NCI-H2107 treated with DMSO at 0.1 percent for 48 hours (cell line): Measurements from ENCODE around the gene MYO10.
"Not testable (repeated sequence)": the region's sequence is repeated elsewhere in the genome, so short reads cannot be mapped to it uniquely, and the experiment has no call there.

Experiments used
- DNase-seq: peaks from one replicate; lab custom pipeline; 2025; ENCODE audit not compliant: unreplicated experiment; lab: John Stamatoyannopoulos, UW

Gene MYO10

DNA sequence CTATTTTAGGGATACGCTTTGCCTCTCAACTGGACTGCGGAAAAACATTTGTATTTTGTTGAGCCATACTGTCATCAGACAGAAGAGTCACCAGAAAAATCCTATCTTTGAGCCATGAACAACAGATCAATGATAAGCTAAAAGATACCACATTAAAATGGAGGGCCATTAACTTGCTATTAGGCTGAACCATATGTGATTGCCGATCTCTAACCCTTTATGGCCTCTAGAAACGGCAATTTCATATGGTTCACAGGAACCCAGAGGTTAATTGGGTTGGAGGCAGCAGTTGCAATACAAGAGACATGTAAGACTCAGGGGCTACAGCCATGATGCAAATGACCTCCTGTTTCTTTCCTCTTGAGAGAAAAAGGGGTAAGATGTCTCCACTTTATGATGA lies 69.8 kb downstream of the MYO10 start:
- DNase-seq = no peak

DNA sequence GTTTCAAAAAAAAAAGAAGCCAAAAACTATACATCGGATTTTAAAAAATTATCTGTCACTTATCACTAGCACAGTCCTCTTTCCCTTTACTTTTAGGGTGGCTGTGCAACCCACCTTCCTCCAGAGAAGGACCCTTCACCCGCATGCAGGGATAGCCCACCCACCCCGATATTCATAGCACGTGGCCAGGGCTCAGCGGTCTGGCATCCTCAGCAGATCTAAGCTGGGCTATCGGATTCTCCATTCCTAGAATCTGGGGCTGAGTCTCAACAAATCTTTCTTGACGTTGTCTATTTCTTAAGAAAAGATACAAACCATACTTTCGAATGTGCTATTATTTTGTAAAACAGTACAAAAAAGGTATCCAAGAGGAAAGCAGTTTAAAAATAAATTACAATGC lies 70.9 kb downstream of the MYO10 start:
- DNase-seq = no peak

DNA sequence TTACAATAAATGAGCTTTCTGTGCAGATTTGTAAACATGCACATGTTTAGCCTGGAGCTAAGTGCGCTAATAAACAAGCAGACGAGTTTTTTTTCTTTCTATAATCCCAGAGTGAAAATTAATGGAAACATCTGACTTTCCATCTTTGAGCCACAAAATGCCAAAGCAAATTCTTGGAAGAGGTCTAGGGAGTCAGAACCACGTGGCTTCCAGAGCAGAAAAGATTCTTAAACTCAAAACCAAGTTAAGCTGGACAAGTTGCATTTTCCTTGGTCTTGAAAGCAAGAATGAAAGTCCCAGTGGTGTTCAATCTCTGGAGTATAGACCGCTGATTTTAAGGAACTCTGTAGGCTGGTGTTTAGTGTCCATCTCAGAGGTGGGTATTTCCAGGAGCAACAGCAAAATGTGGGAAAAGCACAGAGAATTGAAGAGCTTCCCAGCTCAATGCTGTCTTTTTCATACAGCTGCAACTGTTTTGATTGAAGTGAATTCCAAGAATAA lies 71.4 kb downstream of the MYO10 start:
- DNase-seq = no peak

DNA sequence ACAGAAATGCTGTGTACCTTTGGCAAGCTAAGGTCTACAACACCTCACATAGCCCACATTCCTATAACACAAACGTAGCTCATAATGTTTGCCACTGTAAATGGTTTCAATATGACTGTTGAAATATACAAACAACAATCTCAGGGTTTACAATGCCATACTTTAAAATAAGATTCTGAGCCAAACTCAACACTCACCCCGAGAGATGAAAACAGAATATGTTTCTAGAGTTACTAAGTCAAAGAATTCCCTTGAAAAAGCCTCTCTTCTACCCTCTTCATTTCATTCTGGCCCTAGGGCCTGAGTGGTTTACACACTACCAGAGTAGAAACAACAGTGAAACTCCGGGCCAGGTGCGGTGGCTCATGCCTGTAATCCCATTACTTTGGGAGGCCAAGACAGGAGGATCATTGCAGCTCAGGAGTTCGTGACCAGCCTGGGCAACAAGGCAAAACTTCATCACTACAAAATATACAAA lies 72.6 kb downstream of the MYO10 start:
- DNase-seq = no peak

DNA sequence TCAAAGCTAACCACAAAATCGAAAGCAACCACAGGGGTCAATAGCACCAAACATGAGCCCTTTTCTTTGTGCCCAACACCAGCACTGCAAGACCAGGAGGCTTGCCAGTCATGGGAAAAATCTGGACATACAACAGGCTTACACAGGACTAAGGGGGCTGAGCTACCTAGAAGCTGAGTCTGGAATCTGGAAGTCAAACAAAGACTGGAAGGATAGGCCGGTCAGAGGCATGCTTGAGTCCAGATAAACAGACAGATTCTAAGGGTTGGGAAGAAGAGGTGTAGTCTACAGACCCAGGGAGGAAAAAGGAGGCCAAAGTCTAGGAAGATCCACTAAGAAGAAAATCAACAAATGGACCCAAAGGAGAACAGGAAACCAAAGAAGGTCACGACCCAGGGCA lies 73.3 kb downstream of the MYO10 start:
- no peak for DNase-seq

DNA sequence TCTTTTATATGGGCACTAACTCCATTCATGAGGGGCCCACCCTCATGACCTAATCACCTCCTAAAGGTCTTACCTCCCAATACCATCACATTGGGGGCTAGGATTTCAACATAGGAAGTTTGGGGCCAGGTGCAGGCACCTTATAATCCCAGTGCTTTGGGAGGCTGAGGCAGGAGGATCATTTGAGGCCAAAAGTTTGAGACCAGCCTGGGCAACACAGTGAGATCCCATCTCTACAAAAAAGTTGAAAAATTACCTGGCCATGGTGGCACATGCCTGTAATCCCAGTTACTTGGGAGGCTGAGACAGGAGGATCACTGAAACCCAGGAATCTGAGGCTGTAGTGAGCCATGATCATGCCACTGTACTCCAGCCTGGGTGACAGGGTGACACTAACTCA lies 76.7 kb downstream of the MYO10 start:
- DNase-seq = no peak

DNA sequence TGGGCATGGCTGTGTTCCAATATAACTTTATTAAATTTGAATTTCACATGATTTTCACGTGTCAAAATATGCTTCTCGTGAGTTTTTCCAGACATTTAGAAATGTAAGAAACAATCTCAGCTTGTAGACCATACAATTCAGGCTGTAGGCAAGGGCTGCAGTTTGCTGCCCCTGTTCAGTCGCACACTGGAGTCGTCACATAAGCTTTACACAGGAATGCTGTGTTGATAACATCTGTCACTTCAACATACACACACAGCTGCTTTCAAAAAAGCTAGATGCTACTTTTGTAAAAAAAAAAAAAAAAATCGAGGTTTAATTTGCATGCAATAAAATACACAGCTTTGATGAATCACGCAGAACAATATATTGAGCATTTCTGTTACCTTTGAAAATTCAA lies 77.9 kb downstream of the MYO10 start:
- DNase-seq = no peak

DNA sequence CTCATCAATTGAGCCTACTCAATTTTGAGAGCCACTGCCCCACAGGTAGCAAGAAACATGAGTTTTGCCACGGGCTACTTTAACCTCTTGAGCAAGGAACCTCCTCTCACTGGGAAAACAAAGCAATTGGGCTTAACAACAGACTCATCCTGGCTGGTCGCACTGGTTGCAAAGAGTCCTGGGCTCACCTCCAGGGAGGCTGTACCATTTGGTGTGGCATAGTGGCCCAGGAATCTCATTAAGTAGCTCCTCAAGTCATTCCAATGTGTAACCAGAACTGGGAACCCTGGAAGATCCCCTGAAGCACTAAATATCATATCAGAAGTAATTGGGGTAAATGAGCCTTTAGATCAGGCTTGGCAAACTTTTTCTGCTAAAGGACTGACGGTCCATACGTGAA lies 78.5 kb downstream of the MYO10 start:
- no peak for DNase-seq

DNA sequence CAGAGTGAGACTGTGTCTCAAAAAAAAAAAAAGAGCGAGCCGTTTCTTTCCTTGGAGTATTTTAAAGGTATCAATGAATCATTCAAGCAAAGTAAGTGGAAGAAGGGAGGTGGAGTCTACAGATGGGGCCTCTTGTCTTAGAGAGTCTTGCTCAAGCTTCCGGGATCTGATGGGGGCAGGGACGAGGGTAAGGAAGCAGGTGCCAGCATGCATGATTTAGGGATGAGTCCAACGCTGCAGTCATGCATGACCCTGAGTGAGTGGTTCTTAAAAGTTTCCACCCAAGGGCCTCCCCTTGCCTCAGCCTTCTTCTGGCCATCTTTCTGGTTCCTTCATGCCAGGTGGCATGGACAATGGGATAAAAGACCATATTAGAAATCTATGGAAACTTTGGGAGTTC lies 79.6 kb downstream of the MYO10 start:
- no peak for DNase-seq

DNA sequence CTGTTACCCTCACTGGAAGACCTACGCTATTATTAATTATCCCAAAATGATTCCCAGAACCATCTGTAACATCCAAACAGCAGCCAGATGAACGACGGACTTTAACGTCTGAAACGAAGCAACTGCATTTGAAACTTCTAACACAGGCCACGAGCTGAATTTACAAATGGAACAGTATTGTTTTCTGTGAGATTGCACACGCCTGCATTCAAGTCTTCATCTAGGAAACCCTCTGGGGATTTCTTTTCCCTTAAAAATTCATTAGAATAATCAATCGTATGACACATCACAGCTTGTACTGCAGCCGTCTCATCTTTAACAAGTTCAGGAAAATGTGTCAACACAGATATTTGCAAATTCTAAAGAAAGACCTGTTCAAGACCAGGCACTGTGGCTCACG lies 80.2 kb downstream of the MYO10 start:
- DNase-seq = no peak

DNA sequence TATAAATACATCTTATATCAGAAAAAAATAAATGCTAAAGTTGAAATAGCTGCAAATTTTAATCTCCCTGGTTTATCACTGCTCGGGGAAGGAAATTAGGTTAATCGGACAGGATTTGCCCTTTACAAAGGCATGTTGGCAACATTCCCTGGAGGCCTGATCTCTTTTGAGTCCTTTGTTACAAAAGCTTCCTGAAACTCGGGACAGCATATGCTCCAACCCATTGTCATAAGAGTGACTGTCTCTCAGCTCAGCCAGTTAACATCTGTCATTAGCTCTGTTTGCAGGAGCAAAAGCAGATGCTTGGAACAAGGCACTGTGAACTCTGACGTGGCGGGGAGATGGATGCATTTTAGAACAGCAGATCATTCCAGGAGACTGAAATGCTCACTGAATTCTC lies 80.6 kb downstream of the MYO10 start:
- DNase-seq = no peak

DNA sequence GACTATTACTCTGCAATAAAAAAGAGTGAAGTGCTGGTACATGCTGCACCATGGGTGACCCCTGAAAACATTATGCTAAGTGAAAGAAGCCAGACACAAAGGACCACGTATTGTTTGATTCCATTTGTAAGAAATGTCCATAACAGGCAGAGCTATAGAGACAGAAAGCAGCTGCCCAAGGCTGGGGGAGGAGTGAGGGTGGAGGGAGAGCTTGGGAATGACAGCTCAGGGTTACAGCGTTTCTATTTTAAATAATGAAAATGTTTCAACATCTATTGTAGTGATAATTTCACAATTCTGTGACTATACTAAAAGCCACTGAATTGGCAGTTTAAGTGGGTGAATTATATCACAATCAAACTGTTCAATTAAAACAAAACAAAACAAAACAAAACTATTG lies 81.7 kb downstream of the MYO10 start:
- DNase-seq = no peak

DNA sequence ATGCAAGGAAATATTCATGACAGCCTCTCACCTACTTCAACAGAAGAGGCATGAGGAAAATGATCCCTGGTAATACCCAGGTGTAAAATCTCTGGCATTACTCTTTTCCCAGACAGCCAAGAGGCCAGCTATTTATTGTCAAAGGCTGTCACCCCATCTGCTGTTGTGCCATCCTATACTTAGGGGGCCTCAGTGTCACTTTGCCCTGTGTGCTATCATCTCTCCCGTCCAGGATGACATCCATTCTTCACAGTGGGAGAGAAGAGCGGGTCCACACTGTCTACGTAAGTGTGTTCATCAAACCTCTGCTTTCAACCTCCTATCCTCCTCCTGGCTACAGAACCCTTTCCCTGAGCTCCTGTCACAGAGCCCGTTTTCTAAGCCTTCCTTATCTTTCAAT lies 82.6 kb downstream of the MYO10 start:
- no peak for DNase-seq

DNA sequence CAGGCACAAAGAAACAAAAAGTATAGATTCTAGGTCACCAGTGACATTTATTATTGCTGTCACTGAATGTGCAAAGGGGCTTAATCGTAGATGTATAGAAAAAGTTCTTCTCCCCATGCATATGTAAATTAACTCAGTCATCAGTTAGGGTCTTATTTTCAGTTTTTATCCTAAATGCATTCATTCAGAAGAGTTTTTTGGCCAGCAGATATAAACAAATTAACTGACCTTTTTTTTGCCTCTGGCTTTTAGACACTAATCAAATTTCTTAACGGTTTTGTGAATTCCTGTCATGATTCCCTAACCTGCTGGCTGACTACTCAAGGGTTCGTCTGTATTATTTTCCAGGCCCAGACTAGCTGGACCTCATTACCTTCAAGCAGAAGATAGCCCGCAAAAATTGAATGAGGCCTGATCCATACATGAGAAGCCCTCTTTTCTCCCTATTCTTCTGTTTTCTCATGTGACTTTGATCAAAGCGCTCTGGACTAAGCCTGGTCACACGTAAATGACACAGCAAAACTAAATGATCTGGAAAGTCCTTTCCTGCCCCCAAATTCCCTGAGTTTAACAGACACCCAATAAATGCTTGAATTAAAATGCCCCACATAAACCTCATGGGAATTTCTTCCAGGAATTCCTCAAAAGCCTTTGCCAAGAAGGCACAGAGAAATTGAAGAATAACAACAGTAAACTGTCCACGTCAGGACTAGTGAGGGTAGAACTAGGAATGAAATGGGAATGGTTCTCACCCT lies 83.7 kb downstream of the MYO10 start:
- no peak for DNase-seq

DNA sequence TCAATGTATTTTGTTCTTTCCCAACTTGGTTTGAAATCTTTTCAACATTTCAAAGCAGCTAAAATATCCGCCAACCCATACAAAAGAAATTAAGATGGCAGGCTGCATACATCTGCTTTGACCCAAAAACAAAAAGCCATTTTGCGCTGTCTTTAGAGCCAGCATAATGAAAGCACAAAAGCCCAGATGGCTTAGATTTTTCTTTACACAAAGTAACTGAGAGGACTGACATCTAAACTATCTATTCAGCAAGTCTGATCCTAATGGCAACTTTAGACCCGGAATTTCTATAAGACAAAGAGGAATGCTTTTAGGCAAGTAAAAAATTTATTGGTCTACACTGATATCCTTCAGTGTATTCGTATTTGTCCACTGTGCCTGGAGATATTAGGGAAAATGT lies 86.3 kb downstream of the MYO10 start:
- no peak for DNase-seq

DNA sequence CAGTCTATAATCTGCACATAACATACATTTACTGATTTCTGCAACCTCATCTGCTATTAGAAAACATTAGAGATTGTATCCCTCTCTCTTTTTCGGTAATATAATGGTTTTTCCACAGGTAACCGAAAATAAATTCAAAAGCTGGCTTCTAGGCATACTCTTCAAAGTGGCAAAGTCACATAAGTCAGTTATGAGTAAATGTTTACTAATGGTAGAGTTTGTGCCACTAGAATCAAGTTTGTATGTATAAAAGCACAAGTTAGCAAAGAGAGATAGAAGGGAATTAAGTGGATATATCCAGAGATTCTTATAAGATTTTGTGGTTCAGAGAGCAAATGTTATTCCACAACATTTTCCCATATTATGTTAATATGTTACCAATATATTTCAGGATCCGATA lies 86.9 kb downstream of the MYO10 start:
- DNase-seq = no peak

DNA sequence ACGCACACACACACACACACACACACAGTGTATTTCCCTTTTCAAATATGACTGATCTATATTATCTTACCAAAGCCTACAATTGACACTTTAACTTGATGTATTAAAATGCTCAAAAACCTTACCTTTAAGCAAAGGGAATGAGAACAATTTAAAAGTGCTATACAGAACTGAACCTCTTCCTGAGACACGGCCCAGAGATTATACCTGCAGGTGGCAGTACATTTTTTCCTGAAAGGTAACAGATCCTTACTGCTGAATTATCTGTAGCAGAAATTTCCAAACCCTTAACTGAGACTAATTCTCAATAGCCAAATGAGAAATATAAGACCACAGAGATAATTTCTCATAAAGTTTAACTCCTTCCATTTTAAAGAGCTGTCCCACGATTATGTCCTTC lies 91.1 kb downstream of the MYO10 start:
- DNase-seq = no peak

DNA sequence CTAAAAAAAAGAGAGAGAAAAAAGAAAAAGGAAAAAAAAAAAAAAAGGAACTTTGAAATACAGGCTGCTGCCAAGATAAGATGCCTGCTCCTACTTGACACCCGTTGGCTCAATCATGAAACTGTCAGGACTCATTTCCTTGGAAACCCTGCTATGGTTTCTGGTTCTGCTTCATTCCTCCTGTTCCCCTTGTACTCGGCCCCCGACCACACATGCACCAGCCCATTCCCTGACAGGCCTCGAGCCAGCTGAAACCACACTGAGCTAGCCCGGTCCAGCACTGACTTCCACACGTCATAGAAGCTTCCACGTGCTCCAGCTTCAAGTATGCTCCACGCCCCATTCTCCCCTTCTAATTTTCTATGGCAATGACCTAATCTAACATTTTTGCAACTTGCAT lies 93.2 kb downstream of the MYO10 start:
- DNase-seq = no peak

DNA sequence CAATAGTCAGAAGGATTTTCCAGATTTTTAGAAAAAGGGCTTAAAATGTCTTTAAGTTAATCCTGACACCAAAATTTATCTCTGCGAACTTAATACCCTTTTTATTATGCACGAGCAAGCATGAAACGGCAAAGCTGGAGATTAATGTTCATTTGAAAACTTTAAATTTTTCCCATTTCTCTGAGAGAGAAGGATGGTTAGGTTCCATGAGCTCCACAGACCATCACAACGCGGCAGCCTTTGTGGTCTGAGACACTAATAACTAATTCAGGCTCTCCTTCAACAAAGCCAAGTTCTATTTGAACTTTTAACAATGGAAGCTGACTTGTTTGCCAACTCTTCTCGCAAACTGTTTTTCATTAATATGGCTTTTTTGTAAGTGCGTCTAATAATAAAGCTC lies 94.7 kb downstream of the MYO10 start:
- no peak for DNase-seq

DNA sequence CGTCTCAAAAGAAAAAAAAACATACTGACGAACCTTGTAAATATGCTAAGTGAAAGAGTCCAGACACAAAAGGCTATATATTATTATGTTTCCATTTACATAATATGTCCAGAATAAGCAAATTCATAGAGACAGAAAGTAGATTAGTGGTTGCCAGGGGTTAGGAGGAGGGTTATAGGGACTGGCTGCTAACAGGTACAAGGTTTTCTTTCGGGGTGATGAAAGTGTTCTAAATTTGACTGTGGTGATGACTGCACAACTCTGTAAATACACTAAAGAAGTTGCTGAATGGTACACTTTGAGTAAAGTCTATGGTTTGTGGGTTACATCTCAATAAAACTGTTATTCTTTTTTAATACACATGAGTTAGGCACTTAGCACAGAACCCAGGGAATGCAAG lies 98.8 kb downstream of the MYO10 start:
- no peak for DNase-seq

DNA sequence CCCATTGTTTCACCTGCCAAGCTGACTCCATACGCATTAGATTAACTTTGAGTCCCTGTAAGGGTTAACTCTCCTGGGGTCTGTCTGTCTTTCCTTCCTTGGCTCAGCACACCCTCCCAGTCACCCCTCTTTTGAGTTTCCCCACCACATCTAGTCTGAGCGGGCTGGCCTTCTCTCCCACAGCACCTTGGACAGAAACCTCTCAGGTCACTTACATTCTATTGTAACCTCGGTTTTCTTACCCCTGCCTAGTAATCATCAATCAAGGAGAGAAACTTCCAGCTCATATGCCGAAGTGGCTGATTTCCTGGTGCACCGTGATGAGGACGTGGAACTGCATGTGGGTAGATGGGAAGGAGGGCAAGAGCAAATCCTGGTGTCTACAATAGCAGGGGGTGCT lies 102.1 kb downstream of the MYO10 start:
- DNase-seq = no peak

DNA sequence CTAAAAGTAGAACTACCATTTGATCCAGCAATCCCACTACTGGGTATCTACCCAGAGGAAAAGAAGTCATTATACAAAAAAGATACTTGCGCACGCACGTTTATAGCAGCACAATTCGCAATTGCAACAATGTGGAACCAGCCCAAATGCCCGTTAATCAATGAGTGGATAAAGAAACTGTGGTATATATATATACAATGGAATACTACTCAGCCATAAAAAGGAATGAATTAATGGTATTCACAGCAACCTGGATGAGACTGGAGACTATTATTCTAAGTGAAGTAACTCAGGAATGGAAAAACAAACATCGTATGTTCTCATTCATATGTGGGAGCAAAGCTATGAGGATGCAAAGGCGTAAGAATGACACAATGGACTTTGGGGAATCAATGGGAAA lies 104.8 kb downstream of the MYO10 start:
- not testable (repeated sequence) for DNase-seq

DNA sequence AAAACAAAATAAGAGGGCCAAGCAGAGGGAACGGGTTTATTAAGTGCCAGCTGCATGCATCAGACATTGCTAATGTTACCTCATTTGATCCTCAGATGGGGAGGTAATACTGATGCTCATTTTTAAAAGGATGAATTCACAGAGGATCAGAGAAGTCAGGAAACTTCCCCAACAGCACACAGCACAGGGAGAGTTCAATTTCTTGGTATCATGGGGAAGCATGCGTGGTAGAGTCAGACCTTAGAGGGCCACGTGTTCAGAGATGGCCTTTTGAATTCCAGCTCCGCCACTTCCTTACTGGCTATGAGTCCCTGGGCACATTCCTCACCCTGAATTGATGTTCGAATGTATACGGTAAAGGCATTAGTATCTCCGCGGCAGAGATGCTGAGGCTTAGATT lies 108.3 kb downstream of the MYO10 start:
- no peak for DNase-seq
